CD4-positive, alpha-beta memory T cell (primary cell): ENCODE data around the gene NLGN4X. TPM values are rescaled to one million over a fixed set of nuclear protein-coding genes. Genes with fewer than 3 reads are reported as not detected.

Source experiments
- CTCF ChIA-PET: fragments of 350-600 bp; sonication (Branson Sonifier 250); formaldehyde crosslinking; loops from one replicate; lab custom pipeline; 2021; ENCODE audit warnings: inconsistent platforms; ENCODE audit not compliant: partially characterized antibody; lab: Charles Lee
- POLR2A ChIA-PET: fragments of 350-600 bp; sonication (Branson Sonifier 250); formaldehyde crosslinking; loops from one replicate; lab custom pipeline; 2021; ENCODE audit not compliant: partially characterized antibody; lab: Charles Lee
- DNase-seq, 5 donors: peaks; one replicate each; pipeline versions ENCODE4 v3.0.0 to v3.0.0-alpha.2; 2020 to 2022; ENCODE audit warnings: mixed read lengths in 1 of 5
- H3K27ac ChIP-seq: one replicate; pipeline ENCODE4 v1.7.0; 2013; ENCODE audit warnings: low read depth, low read length
- H3K27me3 ChIP-seq: 2 replicates; pipeline ENCODE4 v1.7.0; 2013; ENCODE audit warnings: mild to moderate bottlenecking, low read length, moderate library complexity; ENCODE audit not compliant: insufficient read depth
- H3K36me3 ChIP-seq: 2 replicates; pipeline ENCODE4 v1.7.0; 2013; ENCODE audit warnings: mild to moderate bottlenecking, low read length, moderate library complexity; ENCODE audit not compliant: insufficient read depth
- H3K4me1 ChIP-seq: 2 replicates; pipeline ENCODE4 v1.7.0; 2013; ENCODE audit warnings: mild to moderate bottlenecking, low read length, moderate library complexity; ENCODE audit not compliant: insufficient read depth
- H3K4me3 ChIP-seq, 2 donors: one replicate each; pipeline ENCODE4 v1.7.0; 2013; ENCODE audit warnings: low read length in 2 of 2, mild to moderate bottlenecking in 1 of 2
- H3K9me3 ChIP-seq, 2 donors: one replicate each; pipeline ENCODE4 v1.7.0; 2013; ENCODE audit warnings: low read length in 2 of 2, control low read depth in 1 of 2; ENCODE audit not compliant: control insufficient read depth in 1 of 2
- H3K27ac Mint-ChIP-seq, 7 donors: one replicate each; pipeline ENCODE4 v1.8.0; 2020 to 2021; ENCODE audit warnings: mixed read lengths in 7 of 7, mild to moderate bottlenecking in 6 of 7, inconsistent platforms in 3 of 7, moderate library complexity in 3 of 7
- H3K27me3 Mint-ChIP-seq, 2 donors: one replicate each; pipeline ENCODE4 v1.8.0; 2020 to 2021; ENCODE audit warnings: mixed read lengths in 2 of 2
- H3K36me3 Mint-ChIP-seq, 2 donors: one replicate each; pipeline ENCODE4 v1.8.0; 2020 to 2021; ENCODE audit warnings: mixed read lengths in 2 of 2, inconsistent platforms in 1 of 2, mild to moderate bottlenecking in 1 of 2
- H3K4me1 Mint-ChIP-seq, 4 donors: one replicate each; pipeline ENCODE4 v1.8.0; 2020 to 2021; ENCODE audit warnings: mixed read lengths in 4 of 4, mild to moderate bottlenecking in 1 of 4
- H3K4me3 Mint-ChIP-seq, 8 donors: one replicate each; pipeline ENCODE4 v1.8.0; 2020 to 2021; ENCODE audit warnings: mixed read lengths in 8 of 8, mild to moderate bottlenecking in 7 of 8, moderate library complexity in 6 of 8, inconsistent platforms in 3 of 8
- H3K9me3 Mint-ChIP-seq, 8 donors: one replicate each; pipeline ENCODE4 v1.8.0; 2020 to 2021; ENCODE audit warnings: mixed read lengths in 8 of 8, mild to moderate bottlenecking in 5 of 8, inconsistent platforms in 3 of 8, moderate library complexity in 1 of 8
- intact Hi-C: fragments of 100-400 bp; cut with micrococcal nuclease; formaldehyde crosslinking; loops from one replicate; pipeline ENCODE4 v1.15.1; 2023
- polyA plus RNA-seq, 2 donors: library from polyadenylated mRNA; unstranded; fragments of 300-500 nt; fragmentation: Illumina TruSeq; gene quantifications; one replicate each; pipeline ENCODE4 v1.2.3, GENCODE V29; 2021
- total RNA-seq, 2 experiments: library from RNA; stranded (reverse); gene quantifications; one replicate each; pipeline ENCODE4 v1.2.3, GENCODE V29; 2021

NLGN4X gene
- total and polyA plus RNA-seq, 4 experiments from 2014 or later, result 0.31 TPM; not detected in 3

- H3K4me3 ChIP-seq, result no peak overlapping the region
- Mint-ChIP-seq H3K4me1 (no peaks in the 10 kb centered on the region), H3K9me3 (peaks cover 0 to 6% (median 0%) of the 10 kb centered on the region in 8 donors), H3K27ac (no peak overlapping the region), H3K27me3 (no peaks in the 10 kb centered on the region), H3K4me3 (no peak overlapping the region), H3K36me3 (no peaks in the 10 kb centered on the region)
- H3K9me3 ChIP-seq, result no peaks in the 10 kb centered on the region
- no peaks in the 10 kb centered on the region for H3K36me3 ChIP-seq
- H3K4me1 ChIP-seq, result no peaks in the 10 kb centered on the region
- H3K27me3 ChIP-seq, result no peaks in the 10 kb centered on the region
- POLR2A ChIA-PET, result no interaction called here
- DNase-seq, result no peak
- no peak overlapping the region for H3K27ac ChIP-seq
- intact Hi-C loops, result no loop called here
- CTCF ChIA-PET, result no interaction called here
These were observed 229.8 kb downstream of the NLGN4X start for GRCh38 chrX:5998901-5999300.

- DNase-seq, result no peak
- no peaks in the 10 kb centered on the region for H3K36me3 ChIP-seq
- H3K9me3 ChIP-seq, result no peaks in the 10 kb centered on the region
- no peak overlapping the region for H3K27ac Mint-ChIP-seq
- H3K4me3 ChIP-seq, result no peak overlapping the region
- H3K27ac ChIP-seq, result no peak overlapping the region
- H3K36me3 Mint-ChIP-seq, result no peaks in the 10 kb centered on the region
- H3K9me3 Mint-ChIP-seq, result peaks cover 0 to 6% (median 0%) of the 10 kb centered on the region in 8 donors
- no peaks in the 10 kb centered on the region for H3K27me3 Mint-ChIP-seq
- POLR2A ChIA-PET, result no interaction called here
- H3K27me3 ChIP-seq, result no peaks in the 10 kb centered on the region
- no peak overlapping the region for H3K4me3 Mint-ChIP-seq
- intact Hi-C loops, result no loop called here
- H3K4me1 Mint-ChIP-seq, result no peaks in the 10 kb centered on the region
- CTCF ChIA-PET, result no interaction called here
- H3K4me1 ChIP-seq, result no peaks in the 10 kb centered on the region
These were observed 230.2 kb downstream of the NLGN4X start for GRCh38 chrX:5998456-5998855.

- no peaks in the 10 kb centered on the region for H3K36me3 ChIP-seq
- H3K4me3 ChIP-seq, result no peak overlapping the region
- H3K27me3 Mint-ChIP-seq, result no peaks in the 10 kb centered on the region
- no peak for DNase-seq
- H3K36me3 Mint-ChIP-seq, result no peaks in the 10 kb centered on the region
- CTCF ChIA-PET, result no interaction called here
- H3K27me3 ChIP-seq, result no peaks in the 10 kb centered on the region
- H3K4me1 Mint-ChIP-seq, result no peaks in the 10 kb centered on the region
- POLR2A ChIA-PET, result no interaction called here
- intact Hi-C loops, result no loop called here
- peaks cover 0 to 7% (median 0%) of the 10 kb centered on the region in 8 donors for H3K9me3 Mint-ChIP-seq
- H3K27ac ChIP-seq, result no peak overlapping the region
- H3K4me1 ChIP-seq, result no peaks in the 10 kb centered on the region
- H3K4me3 Mint-ChIP-seq, result no peak overlapping the region
- no peaks in the 10 kb centered on the region for H3K9me3 ChIP-seq
- no peak overlapping the region for H3K27ac Mint-ChIP-seq
These were observed 237.3 kb downstream of the NLGN4X start for GRCh38 chrX:5991393-5991792.

GRCh38 chrX:5979338-5979737 is 249.3 kb downstream of the NLGN4X start:
- Histone ChIP-seq H3K4me1 (no peaks in the 10 kb centered on the region), H3K4me3 (no peak overlapping the region), H3K27me3 (no peaks in the 10 kb centered on the region), H3K27ac (no peak overlapping the region), H3K36me3 (no peaks in the 10 kb centered on the region), H3K9me3 (no peaks in the 10 kb centered on the region)
- H3K36me3 Mint-ChIP-seq, result no peaks in the 10 kb centered on the region
- CTCF ChIA-PET, result no interaction called here
- no peaks in the 10 kb centered on the region for H3K27me3 Mint-ChIP-seq
- H3K4me3 Mint-ChIP-seq, result no peak overlapping the region
- no peaks in the 10 kb centered on the region for H3K4me1 Mint-ChIP-seq
- no peak for DNase-seq
- no peak overlapping the region for H3K27ac Mint-ChIP-seq
- POLR2A ChIA-PET, result no interaction called here
- peaks cover 0 to 8% (median 4%) of the 10 kb centered on the region in 8 donors for H3K9me3 Mint-ChIP-seq
- intact Hi-C loops, result no loop called here

DNA sequence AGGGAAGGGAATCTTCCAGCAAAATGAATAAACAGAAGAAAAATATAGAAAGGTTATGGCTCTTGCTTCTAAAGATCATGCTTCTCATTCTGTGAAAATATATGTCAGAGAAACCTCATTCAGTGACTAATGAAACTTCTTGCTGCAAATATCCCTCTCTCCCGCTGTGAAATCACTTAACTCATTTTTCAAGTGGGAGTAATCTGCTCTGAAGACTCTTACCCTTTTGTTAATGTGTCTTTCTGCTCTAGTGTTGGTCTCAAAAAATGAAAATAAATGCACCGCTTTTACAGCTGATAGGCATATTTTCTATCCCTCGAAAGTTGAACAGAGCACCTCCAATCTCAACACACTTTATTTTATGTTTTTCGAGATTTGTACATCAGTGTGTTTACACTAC is 252.3 kb downstream of the NLGN4X start:
- Mint-ChIP-seq H3K9me3 (peaks cover 0 to 5% (median 0%) of the 10 kb centered on the region in 8 donors), H3K27me3 (no peaks in the 10 kb centered on the region), H3K27ac (no peak overlapping the region), H3K4me1 (no peaks in the 10 kb centered on the region), H3K36me3 (no peaks in the 10 kb centered on the region), H3K4me3 (no peak overlapping the region)
- POLR2A ChIA-PET, result no interaction called here
- CTCF ChIA-PET, result no interaction called here
- H3K36me3 ChIP-seq, result no peaks in the 10 kb centered on the region
- H3K4me3 ChIP-seq, result no peak overlapping the region
- DNase-seq, result no peak
- H3K9me3 ChIP-seq, result no peaks in the 10 kb centered on the region
- intact Hi-C loops, result no loop called here
- no peaks in the 10 kb centered on the region for H3K4me1 ChIP-seq
- H3K27me3 ChIP-seq, result no peaks in the 10 kb centered on the region
- no peak overlapping the region for H3K27ac ChIP-seq

- Mint-ChIP-seq H3K36me3 (no peaks in the 10 kb centered on the region), H3K27ac (no peak overlapping the region), H3K4me1 (no peaks in the 10 kb centered on the region), H3K27me3 (no peaks in the 10 kb centered on the region), H3K9me3 (peaks cover 0 to 10% (median 1%) of the 10 kb centered on the region in 8 donors), H3K4me3 (no peak overlapping the region)
- Histone ChIP-seq H3K27ac (no peak overlapping the region), H3K4me3 (no peak overlapping the region), H3K9me3 (no peaks in the 10 kb centered on the region), H3K27me3 (no peaks in the 10 kb centered on the region), H3K36me3 (no peaks in the 10 kb centered on the region), H3K4me1 (no peaks in the 10 kb centered on the region)
- ChIA-PET POLR2A (no interaction called here), CTCF (no interaction called here)
- intact Hi-C loops, result no loop called here
- DNase-seq, result no peak
These were observed 257.4 kb downstream of the NLGN4X start for GRCh38 chrX:5971300-5971699.

- Mint-ChIP-seq H3K9me3 (peaks cover 0 to 7% (median 0%) of the 10 kb centered on the region in 8 donors), H3K4me1 (no peaks in the 10 kb centered on the region), H3K4me3 (no peak overlapping the region), H3K36me3 (no peaks in the 10 kb centered on the region), H3K27me3 (no peaks in the 10 kb centered on the region), H3K27ac (no peak overlapping the region)
- no peaks in the 10 kb centered on the region for H3K27me3 ChIP-seq
- ChIA-PET POLR2A (no interaction called here), CTCF (no interaction called here)
- no peak for DNase-seq
- H3K4me3 ChIP-seq, result no peak overlapping the region
- no peaks in the 10 kb centered on the region for H3K36me3 ChIP-seq
- H3K4me1 ChIP-seq, result no peaks in the 10 kb centered on the region
- no peaks in the 10 kb centered on the region for H3K9me3 ChIP-seq
- no peak overlapping the region for H3K27ac ChIP-seq
- intact Hi-C loops, result no loop called here
These were observed 263.3 kb downstream of the NLGN4X start for GRCh38 chrX:5965406-5965805.

GRCh38 chrX:5959286-5959685 is 269.4 kb downstream of the NLGN4X start:
- H3K4me1 Mint-ChIP-seq, result no peaks in the 10 kb centered on the region
- peaks cover 0 to 2% (median 0%) of the 10 kb centered on the region in 8 donors for H3K9me3 Mint-ChIP-seq
- H3K36me3 ChIP-seq, result no peaks in the 10 kb centered on the region
- H3K4me3 Mint-ChIP-seq, result no peak overlapping the region
- no peak overlapping the region for H3K4me3 ChIP-seq
- ChIA-PET CTCF (no interaction called here), POLR2A (no interaction called here)
- no peaks in the 10 kb centered on the region for H3K27me3 Mint-ChIP-seq
- H3K27ac Mint-ChIP-seq, result no peak overlapping the region
- H3K27me3 ChIP-seq, result no peaks in the 10 kb centered on the region
- H3K36me3 Mint-ChIP-seq, result no peaks in the 10 kb centered on the region
- no peaks in the 10 kb centered on the region for H3K9me3 ChIP-seq
- no peak overlapping the region for H3K27ac ChIP-seq
- intact Hi-C loops, result no loop called here
- no peak for DNase-seq
- no peaks in the 10 kb centered on the region for H3K4me1 ChIP-seq
